Stimulated activated CD4-positive, alpha-beta T cell treated with anti-CD3 and anti-CD28 coated beads, Interleukin-15, amount 100 ng/mL, for 48 hours (primary cell): Measurements from ENCODE around the gene MYH9.

Source experiments
- DNase-seq, 2 donors: peaks; one replicate each; pipeline ENCODE4 v3.0.0-alpha.2; 2020; ENCODE audit warnings: low read depth in 2 of 2

Gene MYH9

DNA sequence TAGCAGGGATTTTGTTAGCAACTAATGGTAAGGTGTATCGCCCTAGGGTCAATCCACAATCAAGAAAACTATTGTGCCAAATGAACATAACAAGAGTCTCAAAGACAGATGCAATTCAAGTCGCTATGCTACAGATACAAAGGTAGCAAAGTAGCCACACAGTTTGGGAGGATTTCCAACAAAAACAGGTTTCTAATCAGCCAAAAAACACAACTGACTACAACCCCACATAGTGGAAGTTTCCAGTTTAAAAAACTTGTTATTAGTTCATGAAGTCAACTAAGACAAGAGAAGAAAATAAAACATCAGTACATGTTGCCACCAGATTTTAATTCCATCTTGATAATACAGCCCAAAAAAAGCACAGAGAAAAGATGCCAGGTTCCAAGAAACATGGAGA is 38.0 kb downstream of the MYH9 start:
- no peak for DNase-seq

DNA sequence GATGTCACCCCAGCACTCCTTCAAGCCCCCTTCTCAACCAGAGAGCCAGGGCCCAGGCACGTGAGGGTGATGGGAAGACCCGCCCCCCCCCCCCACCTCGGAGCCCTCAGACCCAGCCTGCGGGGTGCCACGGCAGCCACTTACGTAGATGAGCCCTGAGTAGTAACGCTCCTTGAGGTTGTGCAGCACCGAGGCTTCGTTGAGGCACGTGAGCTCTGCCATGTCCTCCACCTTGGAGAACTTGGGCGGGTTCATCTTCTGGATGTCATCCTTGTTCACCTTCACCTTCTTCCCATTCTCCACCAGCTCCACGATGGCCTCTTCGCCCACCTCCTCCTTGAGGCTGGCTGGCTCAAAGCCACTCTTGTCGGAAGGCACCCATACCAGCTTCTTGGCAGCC is 39.0 kb downstream of the MYH9 start:
- no peak for DNase-seq

DNA sequence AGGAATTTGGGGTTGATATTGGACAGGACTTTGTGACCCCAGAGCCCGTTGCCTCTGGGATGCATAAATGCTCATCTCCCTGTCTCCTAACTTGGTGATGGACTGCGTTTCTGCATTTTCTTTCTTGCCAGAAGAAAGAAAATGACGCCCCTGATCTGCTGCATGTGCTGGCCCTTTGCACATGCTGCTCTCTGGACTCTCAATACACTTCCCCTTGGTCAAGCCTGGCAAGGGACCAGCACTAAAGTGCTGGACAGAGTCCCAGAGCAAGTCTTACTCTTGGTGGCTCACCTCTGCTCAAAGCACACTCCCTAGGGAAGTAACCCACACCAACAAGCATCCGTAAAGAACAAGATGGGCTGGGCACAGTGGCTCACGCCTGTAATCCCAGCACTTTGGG is 40.7 kb downstream of the MYH9 start:
- DNase-seq, result no peak

DNA sequence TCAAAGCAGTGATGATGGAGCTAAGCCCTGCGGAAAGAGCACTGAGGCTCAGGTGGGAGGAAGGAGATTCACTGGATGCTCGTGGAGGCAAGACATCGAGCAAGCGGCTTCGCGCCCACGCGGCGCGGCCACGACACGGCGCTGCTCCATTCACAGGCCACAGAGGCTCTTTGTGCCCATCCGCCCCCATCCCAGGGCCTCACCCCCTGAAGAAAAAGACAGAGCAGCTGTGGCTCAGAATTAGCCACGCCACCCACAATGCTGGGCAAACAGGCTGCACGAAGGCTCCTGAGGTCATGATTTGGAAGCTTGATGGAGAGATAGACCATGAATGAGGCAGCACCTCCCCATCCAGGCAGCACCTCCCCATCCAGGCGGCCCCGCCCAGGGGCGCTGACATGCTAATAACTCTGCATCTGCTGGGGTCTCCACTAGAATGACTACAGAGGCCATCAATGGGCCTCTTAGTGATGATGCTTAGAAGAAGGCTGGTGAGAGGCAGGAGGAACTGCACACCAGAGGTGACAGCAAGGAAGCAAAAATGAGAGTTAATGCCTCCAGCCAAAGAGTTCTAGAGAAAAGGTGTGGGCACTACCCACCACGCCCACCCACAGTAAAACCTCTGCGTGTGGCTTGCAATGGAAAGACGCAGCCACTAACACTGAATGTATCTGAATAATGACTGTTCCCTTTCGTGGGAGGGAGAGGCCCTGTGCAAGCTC is 43.5 kb downstream of the MYH9 start:
- peak; percentile 67 to 68 for DNase-seq

DNA sequence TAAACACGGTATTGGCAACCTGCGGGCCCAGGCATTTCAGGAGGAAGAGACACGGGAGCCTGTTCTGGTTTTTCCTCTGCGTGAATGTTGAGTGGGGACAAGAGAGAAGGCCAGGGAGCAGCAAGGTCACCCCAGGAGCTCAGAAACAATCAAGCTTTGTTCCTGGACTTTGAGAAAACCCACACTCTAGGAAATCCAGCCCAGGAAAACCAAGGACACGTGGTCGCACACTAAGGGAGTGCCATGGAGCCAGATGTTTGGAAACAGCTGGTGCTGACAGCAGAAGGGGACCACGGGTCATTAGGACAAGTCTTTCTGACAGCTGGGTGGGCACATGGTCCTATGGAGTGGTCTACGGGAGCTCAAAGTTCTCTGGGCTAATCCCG is 44.1 kb downstream of the MYH9 start:
- no peak for DNase-seq

DNA sequence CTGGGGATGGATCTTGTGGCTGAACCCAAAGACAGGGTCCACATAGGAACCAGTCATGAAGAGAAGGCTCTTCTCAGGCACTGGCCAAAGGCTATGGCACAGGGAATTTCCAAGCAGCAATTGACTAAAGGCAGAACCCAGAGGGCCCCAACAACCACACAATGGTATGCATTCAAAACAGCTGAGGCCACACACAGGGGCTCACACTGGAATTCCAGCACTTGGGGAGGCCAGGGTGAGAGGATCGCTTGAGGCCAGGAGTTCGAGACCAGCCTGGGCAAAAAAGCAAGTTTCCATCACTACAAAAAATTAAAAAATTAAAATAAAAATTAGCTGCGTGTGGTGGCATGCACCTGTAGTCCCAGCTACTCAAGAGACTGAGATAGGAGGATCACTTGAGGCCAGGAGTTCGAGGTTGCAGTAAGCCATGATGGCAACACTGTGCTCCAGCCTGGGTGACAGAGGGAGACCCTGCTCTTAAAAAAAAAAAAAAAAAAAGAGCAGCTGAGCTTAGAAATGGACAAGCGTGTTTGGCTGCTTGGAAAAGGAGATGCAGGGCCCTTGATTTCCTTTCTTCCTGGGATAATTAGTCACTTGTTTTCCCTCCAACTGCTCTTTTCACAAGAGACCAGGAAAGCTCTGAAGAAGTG is 44.6 kb downstream of the MYH9 start:
- DNase-seq, result no peak

DNA sequence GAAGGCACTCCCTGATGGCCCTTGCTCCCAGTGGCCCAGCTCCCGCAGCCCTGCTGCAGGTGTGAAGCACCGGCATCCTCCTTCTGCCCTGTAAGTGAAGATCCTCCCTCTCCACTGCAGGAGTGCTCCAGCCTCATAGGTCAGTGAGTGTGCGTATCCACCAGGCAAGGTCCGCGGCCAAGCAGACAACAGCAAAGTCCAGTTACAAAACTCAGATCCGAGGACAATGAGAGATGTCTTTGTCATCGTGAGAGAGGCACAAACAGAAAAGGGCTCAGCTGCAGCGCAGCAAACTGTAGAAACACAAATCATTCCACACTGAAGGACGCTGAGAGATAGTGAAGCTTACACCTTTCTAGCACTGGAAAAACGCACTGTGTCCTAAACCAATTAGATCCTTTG is 46.1 kb downstream of the MYH9 start:
- no peak for DNase-seq

DNA sequence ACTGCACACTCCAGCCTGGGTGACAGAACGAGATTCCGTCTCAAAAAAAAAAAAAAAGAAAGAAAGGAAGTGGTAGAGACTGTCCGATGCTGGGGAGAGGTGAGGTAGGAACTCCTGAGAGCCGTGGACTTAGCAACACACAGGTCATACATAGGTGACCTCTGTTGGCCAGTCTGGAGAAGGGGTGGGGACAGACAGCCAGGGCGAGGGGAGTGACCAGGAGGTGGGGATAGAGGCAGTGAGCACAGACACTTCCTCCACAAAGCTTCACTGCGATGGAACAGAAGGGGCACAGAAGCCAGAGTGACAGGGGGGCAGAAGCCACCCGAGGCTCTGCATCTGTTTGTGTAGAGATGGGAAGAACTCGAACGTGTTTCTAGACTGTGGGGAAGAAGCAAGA is 47.1 kb downstream of the MYH9 start:
- DNase-seq, result no peak

DNA sequence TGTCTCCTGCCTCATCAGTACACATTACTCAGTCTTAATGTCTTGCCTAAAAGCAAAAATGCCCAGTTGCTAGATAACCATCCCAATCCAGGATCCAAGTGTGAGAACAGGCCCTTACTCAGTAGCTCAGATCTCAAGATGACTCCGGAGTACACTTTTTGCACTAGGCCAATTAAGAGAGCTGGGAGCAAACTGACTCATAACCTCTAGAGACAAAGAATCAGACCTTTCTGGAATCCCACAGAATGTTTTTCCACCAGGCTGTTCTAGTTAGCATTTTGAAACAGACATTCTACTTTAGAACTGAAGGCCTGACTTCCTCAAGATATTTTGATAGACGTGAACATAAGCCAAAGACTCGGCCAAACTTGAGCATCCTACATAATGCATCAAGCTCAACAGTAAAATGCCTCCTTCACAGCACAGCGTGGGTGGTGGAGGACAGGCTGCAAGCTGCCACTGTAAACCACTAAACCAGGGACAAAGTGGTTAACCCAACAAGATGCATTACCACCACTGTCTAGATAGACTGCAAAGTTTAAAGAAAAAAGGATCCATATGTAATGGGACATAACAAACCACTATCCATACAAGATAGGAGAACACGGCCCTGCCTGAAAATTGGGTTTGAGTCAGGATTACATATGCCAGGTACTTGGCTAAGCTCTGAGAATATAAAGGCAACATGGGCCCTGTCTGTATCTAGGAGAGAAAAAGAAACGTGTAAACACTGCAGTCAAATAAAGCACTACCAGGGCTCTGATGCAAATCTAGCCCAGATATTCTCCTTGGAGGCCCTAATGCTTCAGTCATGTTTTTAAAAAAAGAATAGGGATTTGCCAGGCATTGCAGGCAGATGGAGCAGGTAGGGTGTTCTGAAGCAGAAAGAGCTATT is 48.3 kb downstream of the MYH9 start:
- no peak for DNase-seq

DNA sequence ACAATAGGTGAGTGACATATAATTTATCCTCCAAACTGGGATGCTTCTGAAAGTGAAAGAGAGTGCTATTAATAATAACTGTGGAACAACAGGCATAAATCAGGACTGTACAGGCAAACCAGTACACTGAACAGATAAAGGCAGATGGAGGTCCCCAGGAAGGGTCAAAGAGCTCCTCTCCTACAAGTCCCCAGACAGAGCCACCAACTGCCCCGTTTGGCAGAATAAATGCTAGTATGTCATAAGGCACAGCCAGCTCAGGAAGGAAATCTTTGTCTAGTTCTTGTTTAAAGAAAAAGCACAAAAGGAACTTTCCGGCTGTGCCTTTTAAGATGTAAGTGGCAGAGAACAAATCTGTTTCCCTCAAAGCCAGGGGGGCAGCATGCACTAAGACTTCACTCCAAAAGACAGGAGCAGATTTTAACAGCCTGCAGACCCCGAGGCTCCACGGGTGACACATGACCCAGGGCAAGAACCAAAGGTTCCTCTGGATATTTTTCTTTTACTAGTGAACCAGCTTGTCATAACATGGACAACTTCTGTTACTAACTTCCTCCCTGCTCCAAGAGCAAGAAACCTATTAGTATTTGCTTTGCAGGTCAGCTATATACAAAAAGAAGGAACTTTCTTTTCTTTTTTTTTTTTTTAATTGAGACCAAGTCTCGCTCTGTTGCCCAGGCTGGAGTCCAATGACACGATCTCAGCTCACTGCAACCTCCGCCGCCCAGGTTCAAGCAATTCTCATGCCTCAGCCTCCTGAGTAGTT is 50.2 kb downstream of the MYH9 start:
- DNase-seq, result no peak

DNA sequence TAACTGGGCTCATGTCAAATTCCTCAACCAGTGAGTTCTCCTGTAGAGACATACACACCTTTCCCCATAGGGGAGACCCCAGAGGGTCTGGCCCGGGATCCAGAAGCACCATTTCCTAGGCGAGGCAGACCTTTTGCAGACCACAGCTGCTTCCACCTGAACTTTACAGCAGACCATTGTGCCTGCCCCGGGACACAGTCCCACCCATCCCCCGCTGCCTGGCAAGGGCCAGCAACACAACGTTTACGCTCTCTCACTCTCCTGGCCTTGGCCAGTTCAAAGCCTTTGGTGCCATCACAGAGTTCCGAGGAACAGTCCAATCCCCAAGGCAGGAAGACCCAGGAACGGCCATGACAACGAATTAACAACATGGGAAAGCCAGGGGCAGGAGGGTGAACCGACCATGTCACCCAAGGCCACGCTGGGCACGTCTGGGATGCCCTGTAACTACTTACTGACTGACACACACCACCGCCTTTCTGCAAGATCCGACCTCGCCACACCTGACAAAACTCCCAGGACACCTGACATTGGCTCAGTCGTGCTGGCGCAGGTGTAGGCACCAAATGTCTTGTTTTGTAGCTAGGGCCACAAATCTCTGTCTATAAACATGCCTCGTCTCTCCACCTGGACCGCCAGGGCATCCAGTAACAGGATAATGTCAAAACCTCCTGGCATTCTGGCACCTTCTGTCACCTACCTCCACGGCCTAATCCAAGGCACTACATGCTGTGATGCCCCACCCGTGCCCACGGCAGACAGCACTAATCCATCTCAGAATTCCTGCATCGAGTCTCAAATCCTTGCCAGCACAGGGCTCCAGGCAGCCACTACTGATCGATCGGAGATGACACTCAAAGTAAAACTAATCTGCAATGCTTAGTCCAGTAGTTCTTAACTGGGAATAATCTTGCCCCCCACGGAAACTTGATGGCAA is 51.3 kb downstream of the MYH9 start:
- DNase-seq, result no peak

DNA sequence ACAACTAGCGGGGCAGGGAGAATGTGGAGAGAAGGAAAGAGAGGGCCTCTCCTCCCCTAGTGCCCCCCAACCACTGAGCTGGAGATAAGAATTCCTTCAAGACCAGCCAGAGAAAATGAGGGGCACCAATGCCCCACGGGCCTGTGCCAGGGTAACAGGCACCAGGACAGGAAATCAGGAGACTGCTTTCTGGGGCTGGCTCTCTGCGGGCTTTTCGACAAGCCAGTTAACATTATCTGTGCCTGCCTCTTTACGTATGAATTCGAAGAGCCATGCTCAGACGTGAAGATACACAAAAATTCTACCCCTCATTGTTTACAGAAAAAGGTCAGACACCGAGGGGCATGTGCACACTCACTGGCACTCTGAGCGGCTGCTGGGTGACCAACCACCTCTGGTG is 52.1 kb downstream of the MYH9 start:
- no peak for DNase-seq

DNA sequence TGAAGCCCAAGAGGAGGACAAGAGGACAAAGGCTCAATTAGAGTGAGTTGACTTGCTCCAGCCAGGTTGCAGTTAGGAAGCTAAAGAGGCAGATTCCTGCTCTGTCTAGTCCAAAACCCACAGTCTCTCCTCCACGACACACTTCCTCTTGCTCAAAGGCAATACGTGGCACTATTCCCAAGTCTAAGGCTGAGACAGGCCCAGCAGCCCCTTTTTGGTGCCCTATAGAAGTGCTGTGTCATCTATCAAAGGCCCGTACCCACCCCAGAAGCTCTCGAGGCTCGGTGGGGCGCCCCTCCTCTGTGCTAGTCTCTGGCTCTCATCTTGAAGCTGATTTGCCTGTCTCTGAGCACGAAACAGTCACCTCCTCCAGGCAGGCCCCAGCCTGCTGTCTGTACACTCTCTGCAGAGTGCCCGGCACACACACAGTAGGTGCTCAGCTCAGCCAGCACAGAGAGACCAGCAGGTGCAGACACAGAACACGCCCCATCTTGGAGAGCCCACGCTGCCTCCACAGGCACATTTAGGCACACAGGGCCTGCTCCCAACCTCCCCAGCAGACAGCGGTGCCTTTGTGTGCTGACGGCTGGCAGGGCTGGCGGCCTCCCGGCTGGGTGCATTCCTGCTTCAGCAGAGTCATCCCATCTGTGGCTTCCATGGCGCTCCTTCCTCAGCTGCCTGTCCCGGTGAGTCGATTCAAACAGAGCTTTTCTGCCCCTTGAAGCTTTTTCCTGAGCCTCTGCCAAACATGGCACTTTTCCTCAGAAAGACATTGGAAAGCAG is 52.8 kb downstream of the MYH9 start:
- no peak for DNase-seq

DNA sequence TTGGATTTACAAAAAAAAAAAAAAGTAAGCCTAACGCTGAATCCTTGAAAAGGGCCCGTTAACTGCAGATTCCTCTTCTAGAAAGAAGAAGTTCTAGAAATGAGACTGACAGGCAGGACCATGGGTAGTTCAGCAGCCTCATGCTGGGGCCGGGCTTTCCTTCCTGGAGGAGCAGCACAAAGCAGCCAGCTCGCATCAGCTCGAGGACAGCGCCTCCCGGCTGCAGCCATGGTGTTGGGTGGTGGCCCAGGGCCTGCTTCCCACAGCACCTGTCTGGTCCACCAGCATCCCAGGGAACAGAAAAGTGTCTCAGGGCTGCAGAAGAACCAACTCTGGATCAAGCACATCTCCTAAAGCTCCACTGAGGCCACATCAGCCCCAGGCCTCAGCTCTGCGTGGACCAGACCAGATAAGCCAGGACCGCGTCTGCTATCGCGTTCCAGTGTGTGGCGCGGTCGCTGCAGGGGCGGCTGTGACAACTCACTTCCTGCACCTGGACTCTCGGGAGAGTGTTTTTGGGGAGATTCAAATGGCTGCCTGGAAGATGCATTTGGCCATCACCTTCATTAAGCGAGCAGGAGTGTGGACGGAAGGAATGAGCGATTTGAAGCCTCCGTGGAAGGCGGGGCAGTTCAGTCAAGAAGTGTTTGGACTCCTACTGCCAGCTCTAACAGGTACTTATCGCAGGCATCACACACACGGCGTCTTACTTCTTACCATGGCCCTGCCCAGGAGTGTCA is 53.5 kb downstream of the MYH9 start:
- no peak for DNase-seq

DNA sequence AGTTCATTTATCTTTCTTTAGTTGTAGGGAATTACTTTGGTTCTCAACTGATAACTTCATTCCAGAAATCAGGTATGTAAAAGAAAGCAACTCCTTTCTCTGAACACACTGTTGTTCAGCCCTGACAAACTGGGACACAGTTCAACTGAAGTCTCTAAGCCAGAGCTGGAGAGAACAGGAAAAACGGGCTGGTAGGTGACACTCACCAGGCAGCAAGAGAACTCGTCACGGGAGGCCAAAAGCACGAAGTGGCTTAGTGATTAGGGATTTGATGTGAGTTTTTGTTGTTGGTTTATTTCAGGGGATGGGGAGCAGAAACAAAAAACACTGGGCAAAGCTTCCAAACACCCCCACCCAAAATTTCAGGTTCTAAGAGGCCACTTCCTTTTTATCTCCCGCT is 54.1 kb downstream of the MYH9 start:
- DNase-seq, result no peak

DNA sequence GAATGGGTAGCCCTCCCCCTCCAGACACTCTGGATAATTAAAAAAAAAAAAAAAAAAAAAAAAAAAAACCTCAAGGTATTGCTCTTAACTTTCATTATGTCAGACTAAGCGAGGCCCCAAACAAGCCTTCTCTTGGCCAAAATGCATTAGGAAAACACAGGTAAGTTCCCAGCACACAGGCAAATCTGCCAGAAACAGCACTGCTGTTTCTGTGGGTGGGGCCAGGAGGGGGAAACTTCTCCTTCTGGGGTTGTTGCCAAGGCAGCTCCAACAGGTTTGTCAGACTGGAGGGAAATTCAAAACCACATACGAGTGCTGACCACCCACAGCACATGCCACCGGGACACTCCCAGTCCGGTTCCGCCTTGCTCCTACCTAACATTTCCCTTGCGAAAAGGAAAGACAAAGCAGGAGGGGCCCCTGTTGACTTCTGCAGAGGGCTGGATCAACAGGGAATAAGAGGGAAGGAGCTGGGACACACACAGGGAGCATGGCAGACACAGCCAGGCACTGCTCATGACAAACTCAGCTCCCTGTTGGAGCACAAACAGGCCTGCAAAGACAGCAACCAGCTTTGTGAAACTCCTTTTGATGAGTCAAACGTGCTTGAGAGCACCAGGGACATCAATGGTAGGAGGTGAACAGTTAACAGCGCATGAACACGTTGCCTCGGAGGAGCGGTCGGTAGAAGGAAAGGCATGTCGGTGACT is 55.0 kb downstream of the MYH9 start:
- peak; percentile 64 to 69 for DNase-seq

DNA sequence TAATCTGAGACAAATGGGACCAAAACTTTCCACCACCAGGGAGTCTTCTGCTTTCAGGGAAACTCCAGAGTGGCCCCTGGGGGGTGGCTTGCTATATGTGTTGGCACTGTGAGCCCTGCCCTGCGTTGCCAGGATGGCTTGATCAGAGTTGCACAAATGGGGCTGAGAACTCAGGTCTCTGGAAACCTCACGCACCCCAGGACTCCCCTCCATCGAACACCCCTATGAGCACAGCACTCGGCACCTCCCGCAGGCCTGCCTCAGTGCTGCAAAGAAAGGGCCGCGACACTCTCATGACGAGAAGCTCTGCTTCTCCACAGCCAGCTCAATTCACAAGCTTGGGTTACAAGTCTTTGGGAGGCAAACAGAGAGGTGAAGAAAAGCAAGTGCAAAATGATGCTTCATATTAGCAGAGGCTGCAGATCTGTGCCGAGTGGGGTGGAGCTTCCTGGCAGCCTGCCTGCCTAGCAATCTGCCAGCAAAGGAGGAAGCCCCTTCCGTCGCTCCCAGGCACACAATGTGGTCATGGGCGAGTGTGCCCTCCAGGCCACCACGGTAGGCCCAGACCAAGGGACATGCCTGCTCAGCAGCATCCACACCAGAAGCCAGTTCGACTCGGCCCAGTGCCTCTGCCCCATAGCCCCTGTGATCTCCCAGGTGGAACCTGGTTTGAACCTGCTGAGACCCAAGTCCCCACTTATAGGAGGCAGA is 55.7 kb downstream of the MYH9 start:
- peak; percentile 44 to 48 for DNase-seq

DNA sequence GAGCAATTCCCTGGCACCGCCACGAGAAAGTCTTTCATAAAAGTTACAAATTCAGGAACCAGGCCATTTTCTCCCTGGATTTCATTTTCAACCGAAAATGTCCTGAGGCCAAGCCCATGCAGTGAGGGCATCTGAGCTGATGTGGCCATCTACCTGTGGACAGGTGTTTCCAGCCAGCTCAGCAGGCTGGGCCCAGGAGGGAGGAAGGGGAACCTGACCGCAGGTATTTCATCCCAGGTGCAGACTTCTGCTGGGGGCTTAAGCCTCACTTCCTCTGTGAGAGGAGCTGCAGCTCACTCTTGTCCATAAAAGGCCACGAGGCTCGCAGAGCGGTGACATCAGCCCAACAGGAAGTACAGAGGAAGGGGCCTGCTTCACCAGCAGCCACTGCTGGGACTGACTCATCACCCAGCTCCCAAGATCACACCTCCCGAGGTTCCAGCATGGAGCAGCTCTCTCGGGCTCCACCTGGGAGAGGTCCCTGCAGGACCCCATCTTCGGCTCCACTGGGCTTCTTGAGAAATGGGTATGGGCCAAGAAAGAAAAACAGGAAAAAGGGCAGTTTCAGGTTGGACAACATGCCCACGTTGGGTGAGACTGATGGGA is 56.4 kb downstream of the MYH9 start:
- peak; percentile 74 to 78 for DNase-seq
